Neuronal stem cell (in vitro differentiated cells): ENCODE data around the gene DSCAM.

Experiments
- DNase-seq: peaks from one replicate; pipeline ENCODE4 v3.0.0-alpha.2; 2013; ENCODE audit warnings: low spot score
- H2AFZ ChIP-seq: one replicate; pipeline ENCODE4 v1.6.1; 2013; ENCODE audit warnings: mild to moderate bottlenecking, low read length, inconsistent platforms
- H2AK5ac ChIP-seq: 2 replicates; pipeline ENCODE4 v1.6.1; 2013; ENCODE audit warnings: low read depth, mild to moderate bottlenecking, inconsistent platforms, low read length, moderate library complexity, mixed read lengths
- H2BK120ac ChIP-seq: 2 replicates; pipeline ENCODE4 v1.6.1; 2013; ENCODE audit warnings: low read depth, mild to moderate bottlenecking, inconsistent platforms, low read length, moderate library complexity, mixed read lengths
- H2BK12ac ChIP-seq: one replicate; pipeline ENCODE4 v1.6.1; 2013; ENCODE audit warnings: low read length, inconsistent platforms
- H2BK15ac ChIP-seq: 2 replicates; pipeline ENCODE4 v1.6.1; 2013; ENCODE audit warnings: mild to moderate bottlenecking, low read length, inconsistent platforms, mixed read lengths
- H2BK5ac ChIP-seq: one replicate; pipeline ENCODE4 v1.6.1; 2013; ENCODE audit warnings: inconsistent platforms, mild to moderate bottlenecking, low read length, moderate library complexity
- H3K14ac ChIP-seq: one replicate; pipeline ENCODE4 v1.6.1; 2013; ENCODE audit warnings: low read length, inconsistent platforms
- H3K18ac ChIP-seq: 2 replicates; pipeline ENCODE4 v1.6.1; 2013; ENCODE audit warnings: low read length, inconsistent platforms
- H3K23ac ChIP-seq: 2 replicates; pipeline ENCODE4 v1.6.1; 2013; ENCODE audit warnings: low read depth, mild to moderate bottlenecking, mixed read lengths, low read length, inconsistent platforms; ENCODE audit not compliant: poor library complexity
- H3K27ac ChIP-seq: replicated peaks from 3 replicates; pipeline ENCODE4 v1.5.1; 2013; ENCODE audit warnings: low read length, inconsistent platforms
- H3K27me3 ChIP-seq, 3 experiments: 2 replicates each; pipeline ENCODE4 v1.6.1; 2013; ENCODE audit warnings: low read length in 3 of 3, mild to moderate bottlenecking in 2 of 3, inconsistent platforms in 1 of 3, low read depth in 1 of 3, mixed read lengths in 1 of 3, moderate library complexity in 1 of 3; ENCODE audit not compliant: control insufficient read depth in 3 of 3, insufficient read depth in 3 of 3
- H3K36me3 ChIP-seq, 2 donors: replicated peaks in 1 of 2; 2 replicates each; pipeline ENCODE4 v1.6.1; 2013; ENCODE audit warnings: low read length in 2 of 2; ENCODE audit not compliant: control insufficient read depth in 2 of 2, insufficient read depth in 2 of 2
- H3K4ac ChIP-seq: 2 replicates; pipeline ENCODE4 v1.6.1; 2013; ENCODE audit warnings: inconsistent platforms, mild to moderate bottlenecking, low read length, moderate library complexity
- H3K4me1 ChIP-seq, 2 donors: 1 replicate in 1 of 2; 2 replicates in 1 of 2; pipeline ENCODE4 v1.6.1; 2013; ENCODE audit warnings: low read length in 2 of 2, low read depth in 1 of 2; ENCODE audit not compliant: control insufficient read depth in 2 of 2, insufficient read depth in 1 of 2
- H3K4me2 ChIP-seq: one replicate; pipeline ENCODE4 v1.6.1; 2013; ENCODE audit warnings: mild to moderate bottlenecking, low read length, inconsistent platforms; ENCODE audit not compliant: insufficient read depth, poor library complexity, severe bottlenecking
- H3K4me3 ChIP-seq, 2 donors: 2 replicates each; pipeline ENCODE4 v1.5.1; 2013; ENCODE audit warnings: low read length in 2 of 2, mild to moderate bottlenecking in 2 of 2, inconsistent platforms in 1 of 2, moderate library complexity in 1 of 2
- H3K79me1 ChIP-seq: one replicate; pipeline ENCODE4 v1.6.1; 2013; ENCODE audit warnings: low read depth, mild to moderate bottlenecking, inconsistent platforms, low read length, moderate library complexity
- H3K9ac ChIP-seq: one replicate; pipeline ENCODE4 v1.6.1; 2013; ENCODE audit warnings: mild to moderate bottlenecking, low read depth, low read length, inconsistent platforms; ENCODE audit not compliant: poor library complexity
- H3K9me3 ChIP-seq, 2 donors: replicated peaks in 1 of 2; 2 replicates each; pipeline versions ENCODE3 to v1.6.1; 2013; ENCODE audit warnings: low read length in 2 of 2, mild to moderate bottlenecking in 2 of 2, inconsistent platforms in 1 of 2, low read depth in 1 of 2, mixed read lengths in 1 of 2, moderate library complexity in 1 of 2; ENCODE audit not compliant: control insufficient read depth in 2 of 2, insufficient read depth in 1 of 2
- H4K8ac ChIP-seq: one replicate; pipeline ENCODE4 v1.6.1; 2013; ENCODE audit warnings: low read depth, mild to moderate bottlenecking, inconsistent platforms, low read length, moderate library complexity
- H4K91ac ChIP-seq: one replicate; pipeline ENCODE4 v1.6.1; 2013; ENCODE audit warnings: low read length, low read depth, mild to moderate bottlenecking, inconsistent platforms; ENCODE audit not compliant: poor library complexity
- WGBS, 2 donors: extraction: QIAGEN DNeasy Blood & Tissue Kit; methylation state at CpG; one replicate each; pipeline ENCODE4 v1.1.7; 2013; ENCODE audit warnings: missing lambda C conversion rate in 2 of 2, mixed read lengths in 1 of 2; ENCODE audit not compliant: insufficient read length in 2 of 2, insufficient replicate concordance in 1 of 2; ENCODE audit errors: extremely low coverage in 2 of 2; 5-methylcytosine and 5-hydroxymethylcytosine counted together

The DSCAM gene

DNA sequence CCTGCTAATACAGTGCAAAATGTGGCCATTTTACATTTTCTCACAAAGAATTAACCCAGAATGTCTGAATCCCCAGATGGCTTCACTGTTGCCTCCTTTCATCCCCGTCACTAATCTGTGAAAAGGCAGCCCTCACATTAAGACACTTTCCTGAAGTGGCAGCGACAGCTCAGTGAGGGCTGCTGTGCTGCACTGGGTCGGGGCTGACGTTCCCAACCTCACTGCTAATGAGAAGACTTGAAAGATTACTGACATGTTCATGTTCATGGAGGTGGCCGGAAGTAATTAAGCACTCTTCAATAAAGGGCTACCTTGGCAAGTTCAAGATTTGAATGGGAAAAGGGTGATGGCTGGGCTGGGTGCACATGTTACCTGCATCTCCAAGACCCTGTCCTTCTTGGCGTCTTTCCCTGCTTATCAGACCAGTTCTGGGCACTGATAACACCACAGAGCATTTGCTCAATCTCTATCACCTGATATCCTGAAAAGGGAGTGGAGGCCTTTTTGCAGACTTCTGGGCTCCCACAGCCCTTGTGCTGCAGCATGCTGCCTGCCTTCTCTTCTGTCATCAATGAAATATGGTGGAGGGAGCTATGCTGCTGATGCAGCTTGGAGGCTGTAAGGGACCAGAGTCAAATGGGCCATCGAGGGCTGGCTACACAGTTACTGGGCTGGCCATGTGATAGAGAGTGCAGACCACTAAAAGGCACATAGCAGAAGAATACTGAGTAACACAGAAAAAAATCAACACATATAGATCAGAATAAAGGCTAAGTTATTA lies 596.3 kb downstream of the DSCAM start:
- no peak overlapping the region for H3K18ac ChIP-seq
- peaks cover 1 to 5% of the 10 kb centered on the region in 2 donors for H3K9me3 ChIP-seq
- no peak overlapping the region for H2BK15ac ChIP-seq
- no peak overlapping the region for H2BK12ac ChIP-seq
- H3K4me1 ChIP-seq = no peaks in the 10 kb centered on the region
- no peaks in the 10 kb centered on the region for H3K36me3 ChIP-seq
- no peak overlapping the region for H3K4ac ChIP-seq
- H2AK5ac ChIP-seq = no peak overlapping the region
- H3K79me1 ChIP-seq = no peaks in the 10 kb centered on the region
- H4K8ac ChIP-seq = no peak overlapping the region
- H3K14ac ChIP-seq = no peak overlapping the region
- DNase-seq = no peak
- H3K27ac ChIP-seq = no peak overlapping the region
- no peaks in the 10 kb centered on the region for H3K27me3 ChIP-seq
- no CpG with 5 or more reads among the region's 7 CpGs for WGBS, 2 donors
- H3K23ac ChIP-seq = no peak overlapping the region
- no peak overlapping the region for H3K4me3 ChIP-seq
- H2BK5ac ChIP-seq = no peak overlapping the region
- H4K91ac ChIP-seq = no peak overlapping the region
- no peak overlapping the region for H3K4me2 ChIP-seq
- no peak overlapping the region for H3K9ac ChIP-seq
- no peak overlapping the region for H2BK120ac ChIP-seq
- no peak overlapping the region for H2AFZ ChIP-seq

DNA sequence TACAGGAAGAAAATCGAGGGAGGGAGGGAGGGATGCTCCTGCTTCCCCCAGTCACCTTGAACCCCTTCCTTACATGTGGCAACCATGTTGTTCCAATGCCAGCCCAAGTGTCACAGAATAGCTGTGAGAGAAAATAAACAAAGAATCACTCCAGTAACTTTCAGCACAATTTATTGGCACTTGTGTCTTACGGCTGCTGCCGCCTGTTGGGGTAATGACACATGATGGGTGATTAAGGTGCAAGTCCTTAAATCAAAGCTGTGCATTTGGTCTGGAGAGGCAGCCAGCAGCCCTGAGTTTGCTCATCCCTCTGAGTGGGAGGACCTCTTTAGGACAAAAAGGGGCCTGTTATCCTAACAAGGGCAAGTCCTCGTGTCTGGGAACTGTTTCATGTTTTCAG lies 602.0 kb downstream of the DSCAM start:
- Histone ChIP-seq H3K79me1 (no peaks in the 10 kb centered on the region), H4K8ac (no peak overlapping the region), H2BK120ac (no peak overlapping the region), H3K27ac (no peak overlapping the region), H4K91ac (no peak overlapping the region), H3K4me3 (no peak overlapping the region), H2BK5ac (no peak overlapping the region), H2AFZ (no peak overlapping the region), H3K27me3 (no peaks in the 10 kb centered on the region), H3K4ac (no peak overlapping the region), H3K4me1 (no peaks in the 10 kb centered on the region), H2AK5ac (no peak overlapping the region), H3K4me2 (no peak overlapping the region), H3K23ac (no peak overlapping the region), H3K14ac (no peak overlapping the region), H3K36me3 (no peaks in the 10 kb centered on the region), H2BK12ac (no peak overlapping the region), H3K18ac (no peak overlapping the region), H2BK15ac (no peak overlapping the region), H3K9ac (no peak overlapping the region), H3K9me3 (peaks cover 1 to 2% of the 10 kb centered on the region in 2 donors)
- no CpG with 5 or more reads among the region's 4 CpGs for WGBS, 2 donors
- DNase-seq = no peak

DNA sequence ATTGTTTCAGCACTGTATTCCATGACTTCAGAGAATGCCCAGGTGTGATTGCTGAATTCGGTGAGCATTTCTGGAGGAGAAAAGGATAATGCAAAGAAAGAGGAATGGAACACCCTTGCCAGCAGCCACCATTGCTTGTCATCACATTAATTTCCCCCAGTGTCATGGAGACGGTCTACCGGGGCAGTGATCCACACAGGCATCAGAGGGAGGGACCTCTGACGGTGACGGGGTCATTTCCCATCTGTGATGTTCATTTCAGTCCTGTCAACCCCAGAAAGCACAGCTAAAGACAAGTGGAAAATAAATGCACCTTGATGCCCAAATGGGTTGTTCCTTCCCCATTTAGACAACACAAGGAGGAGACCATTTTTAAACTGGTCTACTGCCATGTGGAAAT lies 603.3 kb downstream of the DSCAM start:
- H3K36me3 ChIP-seq = no peaks in the 10 kb centered on the region
- H3K27ac ChIP-seq = no peak overlapping the region
- H3K14ac ChIP-seq = no peak overlapping the region
- DNase-seq = no peak
- no peak overlapping the region for H2BK12ac ChIP-seq
- H2AK5ac ChIP-seq = no peak overlapping the region
- no peak overlapping the region for H3K18ac ChIP-seq
- no peak overlapping the region for H3K23ac ChIP-seq
- no peaks in the 10 kb centered on the region for H3K79me1 ChIP-seq
- no peak overlapping the region for H2BK5ac ChIP-seq
- H3K9me3 ChIP-seq = peaks cover 0 to 1% of the 10 kb centered on the region in 2 donors
- H2AFZ ChIP-seq = no peak overlapping the region
- no peak overlapping the region for H3K4me3 ChIP-seq
- no CpG with 5 or more reads among the region's 5 CpGs for WGBS, 2 donors
- H3K27me3 ChIP-seq = peaks cover 0 to 3% (median 0%) of the 10 kb centered on the region in 3 experiments
- no peaks in the 10 kb centered on the region for H3K4me1 ChIP-seq
- H3K4me2 ChIP-seq = no peak overlapping the region
- no peak overlapping the region for H4K91ac ChIP-seq
- H2BK120ac ChIP-seq = no peak overlapping the region
- H2BK15ac ChIP-seq = no peak overlapping the region
- no peak overlapping the region for H3K9ac ChIP-seq
- no peak overlapping the region for H4K8ac ChIP-seq
- no peak overlapping the region for H3K4ac ChIP-seq

DNA sequence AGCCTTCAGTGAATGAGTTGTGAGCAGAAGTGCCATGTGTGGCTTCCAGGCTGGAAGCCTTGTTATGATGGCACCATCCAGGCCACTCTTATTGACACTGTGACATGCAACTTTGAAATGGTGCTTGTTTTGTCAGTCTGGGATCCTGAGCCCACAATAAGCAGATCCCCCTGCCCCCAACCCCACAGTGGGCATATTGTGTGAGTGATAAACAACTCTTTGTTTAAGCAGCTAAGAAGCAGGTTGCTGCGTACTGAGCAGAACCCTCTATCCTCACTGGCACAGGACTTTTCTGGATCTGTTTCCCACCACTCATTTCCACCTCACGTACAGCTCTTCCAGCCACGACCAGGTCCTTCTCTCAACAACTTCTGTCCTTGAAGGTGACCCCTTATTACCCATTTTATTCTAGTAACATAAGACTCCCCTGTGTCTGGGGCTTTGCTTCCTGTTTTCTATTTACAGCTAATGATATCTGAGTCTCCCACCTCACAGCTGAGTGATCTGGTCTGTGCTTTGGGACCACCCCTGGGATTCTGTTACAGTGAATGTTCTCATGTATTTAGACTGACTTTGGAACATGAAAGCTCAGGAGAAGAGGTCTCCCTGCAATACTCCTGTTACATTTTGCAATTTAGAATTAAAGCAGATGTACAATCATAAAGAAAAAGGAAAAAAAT lies 604.2 kb downstream of the DSCAM start:
- H3K27ac ChIP-seq = no peak overlapping the region
- no peaks in the 10 kb centered on the region for H3K36me3 ChIP-seq
- peaks cover 0 to 3% (median 0%) of the 10 kb centered on the region in 3 experiments for H3K27me3 ChIP-seq
- no peak overlapping the region for H2BK12ac ChIP-seq
- no peak overlapping the region for H2BK120ac ChIP-seq
- H3K18ac ChIP-seq = no peak overlapping the region
- peaks cover 0 to 1% of the 10 kb centered on the region in 2 donors for H3K9me3 ChIP-seq
- no peak overlapping the region for H2BK15ac ChIP-seq
- H2BK5ac ChIP-seq = no peak overlapping the region
- no peak overlapping the region for H3K4me2 ChIP-seq
- H3K79me1 ChIP-seq = no peaks in the 10 kb centered on the region
- no peak overlapping the region for H3K14ac ChIP-seq
- no peak overlapping the region for H3K4me3 ChIP-seq
- H3K23ac ChIP-seq = no peak overlapping the region
- no peak overlapping the region for H3K9ac ChIP-seq
- no peak overlapping the region for H4K91ac ChIP-seq
- no peak overlapping the region for H2AK5ac ChIP-seq
- H3K4ac ChIP-seq = no peak overlapping the region
- H3K4me1 ChIP-seq = no peaks in the 10 kb centered on the region
- no peak for DNase-seq
- H4K8ac ChIP-seq = no peak overlapping the region
- WGBS, 2 donors = no CpG with 5 or more reads among the region's 3 CpGs
- no peak overlapping the region for H2AFZ ChIP-seq
